Activated T-cell treated with anti-CD3 and anti-CD28 coated beads for 48 hours (primary cell): Measurements from ENCODE around the gene VIL1.

ENCODE experiments used
- DNase-seq: peaks from one replicate; pipeline ENCODE4 v3.0.0-alpha.2; 2020; ENCODE audit warnings: low read depth

VIL1 gene

GRCh38 chr2:218395090-218395444, 23.9 kb upstream of the VIL1 start:
- DNase-seq = no peak

- DNase-seq = no peak
Measured at GRCh38 chr2:218395456-218395825, 23.5 kb upstream of the VIL1 start.

- DNase-seq = peak; percentile 92
Measured at GRCh38 chr2:218395826-218396687, 22.9 kb upstream of the VIL1 start.

- peak; percentile 47 for DNase-seq
Measured at GRCh38 chr2:218396688-218397462, 22.0 kb upstream of the VIL1 start.

- no peak for DNase-seq
Measured at GRCh38 chr2:218397463-218397819, 21.5 kb upstream of the VIL1 start.

GRCh38 chr2:218397820-218398436, 21.0 kb upstream of the VIL1 start:
- peak; percentile 57 for DNase-seq

- DNase-seq = peak; percentile 67
Measured at GRCh38 chr2:218398437-218399390, 20.2 kb upstream of the VIL1 start.

- peak; percentile 87 for DNase-seq
Measured at GRCh38 chr2:218399391-218400166, 19.3 kb upstream of the VIL1 start, which contains the start of gene CTDSP1. CTDSP1 (plus strand) TSS chr2:218399868; CDS start chr2:218400091, 223 bp downstream.

GRCh38 chr2:218400167-218400929, 18.6 kb upstream of the VIL1 start:
- DNase-seq = no peak

GRCh38 chr2:218400930-218401881, 17.7 kb upstream of the VIL1 start:
- no peak for DNase-seq

GRCh38 chr2:218401890-218402289, 17.0 kb upstream of the VIL1 start:
- no peak for DNase-seq

GRCh38 chr2:218402491-218402901, 16.4 kb upstream of the VIL1 start:
- no peak for DNase-seq

GRCh38 chr2:218402911-218403411, 16.0 kb upstream of the VIL1 start:
- no peak for DNase-seq

- DNase-seq = no peak
Measured at GRCh38 chr2:218403810-218404209, 15.1 kb upstream of the VIL1 start.

GRCh38 chr2:218404351-218405085, 14.4 kb upstream of the VIL1 start:
- DNase-seq = no peak

- no peak for DNase-seq
Measured at GRCh38 chr2:218405086-218405745, 13.7 kb upstream of the VIL1 start.

- DNase-seq = no peak
Measured at GRCh38 chr2:218405746-218406208, 13.1 kb upstream of the VIL1 start.
